ENCODE data around the gene HOXB7.

HOXB7 gene

DNA sequence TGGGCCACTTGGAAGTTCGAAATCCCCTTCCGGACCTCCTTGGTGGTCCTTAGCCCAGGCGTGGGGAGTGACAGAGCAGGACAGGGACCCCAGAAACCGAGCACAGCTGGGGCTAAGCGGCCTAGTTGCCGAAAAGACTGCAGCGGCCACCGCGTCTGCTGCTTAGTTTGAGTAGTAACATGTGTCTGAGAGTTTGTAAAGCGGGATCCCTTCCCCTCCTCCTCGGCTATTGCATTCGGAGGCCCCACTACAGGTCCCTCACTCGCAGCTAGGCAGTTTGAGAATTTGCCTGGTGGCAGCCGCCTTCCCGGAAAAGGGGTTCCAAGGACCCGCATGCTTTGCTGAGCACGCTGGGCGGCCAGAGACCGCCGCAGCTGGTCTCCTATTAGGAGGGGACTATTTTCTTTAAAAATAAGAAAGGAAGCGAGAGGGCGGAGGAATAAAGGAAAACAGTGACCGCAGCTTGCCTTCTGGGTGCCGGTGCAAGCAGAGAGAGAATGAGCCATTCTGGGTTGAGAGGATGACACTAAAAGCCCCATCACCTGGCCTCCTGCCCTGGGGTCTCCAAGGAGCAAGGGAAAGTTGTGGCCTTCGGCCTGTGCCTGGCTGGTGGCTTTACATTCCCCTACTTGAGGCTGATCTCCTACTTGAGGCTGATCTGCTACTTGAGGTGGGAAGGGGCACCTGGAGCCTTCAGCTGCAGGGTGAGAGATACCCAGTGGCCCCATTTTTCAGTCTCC, 16.1 kb downstream of the HOXB7 start:
- DNase-seq (ENCODE audit: low spot score) = no peak

GRCh38 chr17:48593840-48594537, 16.8 kb downstream of the HOXB7 start:
- DNase-seq (ENCODE audit: low spot score) = no peak

DNA sequence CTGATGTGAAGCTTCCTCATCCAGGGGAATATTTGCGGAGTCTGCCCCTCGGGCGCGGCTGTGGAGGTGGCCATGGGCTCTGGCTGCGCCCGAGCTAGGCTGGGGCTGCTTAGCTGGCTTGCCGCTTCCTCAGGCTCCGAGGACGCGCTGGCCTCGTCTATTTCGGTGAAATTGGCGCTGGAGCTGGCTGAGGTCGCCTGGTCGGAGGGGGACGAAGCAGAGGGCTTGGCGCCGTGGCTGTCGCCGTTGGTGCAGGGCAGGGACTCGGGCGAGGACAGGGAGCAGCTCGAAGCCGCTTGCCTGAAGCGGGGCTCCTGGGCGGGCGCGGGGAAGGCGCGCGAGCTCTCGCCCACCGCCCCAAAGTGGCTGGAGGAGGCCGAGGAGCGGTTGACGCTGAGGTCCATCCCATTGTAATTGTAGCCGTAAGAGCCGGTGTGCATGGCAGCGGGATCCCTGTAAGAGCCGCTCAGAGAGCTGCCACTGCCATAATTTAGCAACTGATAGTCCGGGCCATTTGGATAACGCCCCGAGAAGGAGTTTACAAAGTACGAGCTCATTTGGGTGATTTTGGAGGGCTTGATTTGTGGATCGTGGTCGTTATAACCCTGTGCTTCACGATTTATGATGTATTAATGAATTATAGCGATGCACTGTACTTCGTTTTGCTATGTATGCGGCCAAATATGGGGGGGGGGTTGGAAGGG, 17.5 kb downstream of the HOXB7 start, which contains the start of gene HOXB5:
Gene HOXB5 (minus strand): TSS at position 654 of the 704 bp plus-strand sequence. CDS start 97 bp downstream, at position 557.
- no peak for DNase-seq (ENCODE audit: low spot score)

DNA sequence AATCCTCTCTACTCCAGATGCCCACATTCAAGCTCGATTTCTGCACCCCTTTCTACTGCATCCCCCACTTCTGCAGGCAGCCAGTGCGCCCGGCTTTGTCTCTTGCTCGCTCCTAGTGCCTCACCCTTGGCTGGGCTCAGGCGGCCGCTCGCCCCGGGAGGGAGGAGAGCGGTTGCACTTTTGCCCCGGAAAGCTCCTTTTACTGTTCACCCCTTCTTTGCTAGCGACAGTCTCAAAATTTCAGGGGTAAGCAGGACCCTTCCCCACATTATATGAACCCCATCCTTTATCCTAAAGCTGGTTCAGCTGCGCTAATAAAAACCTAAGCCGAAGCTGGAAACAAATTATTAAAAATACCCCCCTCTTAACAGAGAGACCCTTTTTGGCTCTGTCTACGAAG, 18.2 kb downstream of the HOXB7 start:
- no peak for DNase-seq (ENCODE audit: low spot score)

- no peak for DNase-seq (ENCODE audit: low spot score)
Observed at GRCh38 chr17:48592057-48592514, 18.7 kb downstream of the HOXB7 start.

DNA sequence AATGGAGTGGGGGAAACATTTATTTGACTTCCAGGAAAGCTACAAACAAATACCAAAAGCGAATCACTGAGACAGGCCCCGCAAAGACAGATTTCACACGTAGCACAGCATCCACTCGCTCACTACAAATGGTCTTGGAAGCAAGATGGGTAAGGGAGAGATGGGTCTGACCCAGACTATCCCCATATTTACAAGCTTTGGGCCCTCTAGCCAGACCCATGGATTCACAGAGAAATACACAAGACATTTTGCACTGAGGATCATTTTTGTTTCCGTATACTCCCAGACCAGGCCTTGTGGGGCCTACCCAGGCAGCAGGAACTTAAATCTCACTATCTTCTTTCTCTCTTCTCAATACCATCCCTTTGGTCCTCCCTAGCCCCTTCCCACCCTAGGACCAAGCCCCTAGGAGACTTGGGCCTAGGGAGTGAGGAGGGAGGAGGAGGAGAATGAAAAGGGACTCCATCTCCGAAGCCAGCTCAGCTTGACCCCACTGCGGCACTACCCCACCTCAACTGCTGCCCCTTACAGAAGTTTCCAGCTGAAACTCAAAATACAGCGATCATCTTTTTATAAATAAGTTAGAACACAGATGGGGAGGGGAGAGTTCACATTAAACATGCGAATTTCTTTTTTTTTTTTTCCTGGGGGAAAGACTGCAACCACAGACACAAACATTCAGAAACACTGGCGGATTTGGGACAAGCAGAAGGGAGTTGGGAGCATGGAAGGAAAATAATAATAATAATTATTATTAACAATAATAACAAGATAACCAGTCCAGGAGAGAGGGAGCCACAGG, 19.4 kb downstream of the HOXB7 start:
- no peak for DNase-seq (ENCODE audit: low spot score)

- DNase-seq (ENCODE audit: low spot score) = no peak
Observed at GRCh38 chr17:48590607-48591161, 20.1 kb downstream of the HOXB7 start.

- peak; percentile 77 for DNase-seq (ENCODE audit: low spot score)
Observed at GRCh38 chr17:48589831-48590606, 20.8 kb downstream of the HOXB7 start, which contains the start of gene HOXB3. Gene HOXB3, minus strand, starts transcription at chr17:48590241. Its CDS starts 37,767 bp downstream, at chr17:48552474.

GRCh38 chr17:48589060-48589830, 21.6 kb downstream of the HOXB7 start:
- no peak for DNase-seq (ENCODE audit: low spot score)

GRCh38 chr17:48588528-48588927, 22.3 kb downstream of the HOXB7 start:
- no peak for DNase-seq (ENCODE audit: low spot score)

DNA sequence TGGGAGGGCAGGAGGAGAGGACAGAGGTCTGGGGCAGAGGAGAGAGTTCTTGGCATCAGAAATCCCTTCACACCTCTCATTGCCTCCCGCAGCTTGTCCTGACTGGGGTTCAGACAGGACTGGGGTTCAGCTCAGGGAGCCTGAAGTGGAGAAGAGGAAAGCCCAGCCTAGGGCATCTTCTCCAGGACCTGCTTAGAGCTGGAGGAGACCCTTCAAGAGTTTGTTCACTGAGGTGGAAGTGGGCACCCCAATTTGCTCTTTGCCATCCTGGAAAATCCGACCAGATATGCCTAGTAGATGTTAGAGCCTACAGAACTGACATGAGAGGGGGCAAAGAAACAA, 22.8 kb downstream of the HOXB7 start:
- DNase-seq (ENCODE audit: low spot score) = no peak

- no peak for DNase-seq (ENCODE audit: low spot score)
Observed at GRCh38 chr17:48587276-48588073, 23.3 kb downstream of the HOXB7 start.

- DNase-seq (ENCODE audit: low spot score) = no peak
Observed at GRCh38 chr17:48586355-48587258, 24.2 kb downstream of the HOXB7 start.

GRCh38 chr17:48584223-48584741, 26.5 kb downstream of the HOXB7 start:
- no peak for DNase-seq (ENCODE audit: low spot score)

DNA sequence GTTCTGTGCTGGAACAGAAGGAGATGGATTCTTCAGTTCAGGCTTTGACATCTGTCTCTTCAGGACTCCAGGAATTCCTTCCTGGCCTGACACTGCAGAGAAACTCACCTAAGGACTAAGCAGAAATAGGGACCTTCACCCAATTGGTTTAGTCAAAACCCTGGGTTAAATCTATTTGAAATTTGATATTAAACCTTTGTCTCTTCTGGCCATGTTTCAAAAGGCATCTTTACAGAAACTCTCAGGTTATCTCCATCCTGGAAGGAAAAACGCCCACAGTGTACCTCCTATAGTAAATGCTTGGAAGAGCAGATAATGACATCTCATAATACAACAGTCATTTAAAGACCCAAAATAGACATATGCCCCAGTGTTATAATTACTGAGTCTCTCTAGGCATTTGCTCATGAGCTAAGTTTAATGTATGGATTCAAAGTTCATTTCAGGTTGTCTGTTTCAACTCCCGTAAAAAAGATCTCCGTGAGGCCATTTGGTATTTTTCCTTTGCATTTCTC, 27.1 kb downstream of the HOXB7 start:
- no peak for DNase-seq (ENCODE audit: low spot score)

DNA sequence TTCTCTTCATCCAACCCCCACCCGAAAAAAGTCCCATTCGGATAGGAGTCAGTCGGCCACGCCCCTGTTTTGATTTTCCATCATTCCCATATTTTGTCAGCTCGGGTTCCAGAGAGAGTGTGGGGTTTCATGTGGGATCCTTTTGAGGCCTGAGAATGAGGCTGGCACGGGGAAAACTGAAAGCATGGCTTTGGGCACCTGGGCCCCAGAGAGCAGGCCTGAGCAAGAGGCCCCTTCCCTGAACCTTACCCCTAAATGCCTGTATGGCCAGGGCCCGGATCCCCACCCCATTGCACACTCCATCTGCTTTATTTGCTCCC, 28.1 kb downstream of the HOXB7 start:
- DNase-seq (ENCODE audit: low spot score) = no peak

- no peak for DNase-seq (ENCODE audit: low spot score)
Observed at GRCh38 chr17:48579760-48580554, 30.9 kb downstream of the HOXB7 start.

Measured in LoVo (cell line).